Psoas muscle (tissue), 8 donors: ENCODE measurements around the gene FOXJ1. TPM values are rescaled to one million over a fixed set of nuclear protein-coding genes. Genes with fewer than 3 reads are reported as not detected.

Experiments used
- ATAC-seq, 4 donors: fragments of 200-7000 bp; cut with Tn5 transposase; one replicate each; pipeline ENCODE4 v1.9.1; 2020; ENCODE audit warnings: moderate library complexity in 3 of 4, mild to moderate bottlenecking in 2 of 4
- DNase-seq, 2 donors: peaks; one replicate each; pipeline ENCODE4 v3.0.0-alpha.2; 2020
- H3K27ac ChIP-seq: fragments of 200-600 bp; one replicate; pipeline ENCODE4 v1.8.0; 2022
- H3K27me3 ChIP-seq, 3 donors: fragments of 200-600 bp in 1 of 3; one replicate each; pipeline versions ENCODE4 v1.6.1 to v1.8.0; 2013 to 2022; ENCODE audit warnings: low read length in 2 of 3, mild to moderate bottlenecking in 2 of 3, moderate library complexity in 1 of 3; ENCODE audit not compliant: insufficient read depth in 3 of 3
- H3K36me3 ChIP-seq, 2 donors: fragments of 200-600 bp in 1 of 2; one replicate each; pipeline versions ENCODE4 v1.6.1 to v1.8.0; 2013 to 2022; ENCODE audit warnings: low read depth in 1 of 2, mild to moderate bottlenecking in 1 of 2, moderate library complexity in 1 of 2; ENCODE audit not compliant: insufficient read depth in 1 of 2
- H3K4me1 ChIP-seq: fragments of 200-600 bp; one replicate; pipeline ENCODE4 v1.8.0; 2022
- H3K4me3 ChIP-seq: fragments of 200-600 bp; one replicate; pipeline ENCODE4 v1.8.0; 2022; ENCODE audit warnings: mild to moderate bottlenecking
- H3K9me3 ChIP-seq: fragments of 200-600 bp; one replicate; pipeline ENCODE4 v1.8.0; 2022
- WGBS, 3 donors: extraction: QIAGEN DNeasy Blood & Tissue Kit; methylation state at CpG; one replicate each; pipeline versions ENCODE4 v1.1.6 to v1.1.7; 2013; 5-methylcytosine and 5-hydroxymethylcytosine counted together
- intact Hi-C, 2 donors: fragments of 100-400 bp; cut with DNase I; formaldehyde crosslinking; loops; one replicate each; pipeline versions ENCODE4 v1.11.0 to v1.14.2; 2022
- polyA plus RNA-seq, 3 donors: library from polyadenylated mRNA; stranded (reverse); fragments of 200-250 nt; gene quantifications; one replicate each; pipeline ENCODE4 v1.2.3, GENCODE V29; 2013
- total RNA-seq, 4 donors: library from RNA; stranded (reverse); fragmentation: NEBNext Ultra II Directional in 2 of 4; extraction: Animal tissue kit (Norgen Biotek cat#: 25700) in 2 of 4; gene quantifications; one replicate each; pipeline versions ENCODE4 v1.2.1 to v1.2.4, GENCODE V29; 2021 to 2023
- TF ChIP-seq, protein P1 (sequence below): fragments of 200-600 bp; IDR thresholded peaks from one replicate; pipeline ENCODE4 v1.8.0; 2022; ENCODE audit warnings: antibody characterized with exemption
- donor health status: healthy with polysubstance abuse.
- donor health status: DM: no; HTN: no; CAD: no; lungs with moderate emphysema.
- donor health status: Bipolar disorder and iron deficiency.
- donor health status: healthy.
- donor health status: DM: yes; HTN: yes; CAD: no.
- donor health status: DM: no; HTN: no; CAD: no.
- donor health status: DM: no; HTN: no; CAD: no.
- donor health status: DM: yes; HTN: yes; CAD: no.

FOXJ1 gene
- total and polyA plus RNA-seq, 7 donors, result 0.07 to 0.15 (median 0.11) TPM; not detected in 2

DNA sequence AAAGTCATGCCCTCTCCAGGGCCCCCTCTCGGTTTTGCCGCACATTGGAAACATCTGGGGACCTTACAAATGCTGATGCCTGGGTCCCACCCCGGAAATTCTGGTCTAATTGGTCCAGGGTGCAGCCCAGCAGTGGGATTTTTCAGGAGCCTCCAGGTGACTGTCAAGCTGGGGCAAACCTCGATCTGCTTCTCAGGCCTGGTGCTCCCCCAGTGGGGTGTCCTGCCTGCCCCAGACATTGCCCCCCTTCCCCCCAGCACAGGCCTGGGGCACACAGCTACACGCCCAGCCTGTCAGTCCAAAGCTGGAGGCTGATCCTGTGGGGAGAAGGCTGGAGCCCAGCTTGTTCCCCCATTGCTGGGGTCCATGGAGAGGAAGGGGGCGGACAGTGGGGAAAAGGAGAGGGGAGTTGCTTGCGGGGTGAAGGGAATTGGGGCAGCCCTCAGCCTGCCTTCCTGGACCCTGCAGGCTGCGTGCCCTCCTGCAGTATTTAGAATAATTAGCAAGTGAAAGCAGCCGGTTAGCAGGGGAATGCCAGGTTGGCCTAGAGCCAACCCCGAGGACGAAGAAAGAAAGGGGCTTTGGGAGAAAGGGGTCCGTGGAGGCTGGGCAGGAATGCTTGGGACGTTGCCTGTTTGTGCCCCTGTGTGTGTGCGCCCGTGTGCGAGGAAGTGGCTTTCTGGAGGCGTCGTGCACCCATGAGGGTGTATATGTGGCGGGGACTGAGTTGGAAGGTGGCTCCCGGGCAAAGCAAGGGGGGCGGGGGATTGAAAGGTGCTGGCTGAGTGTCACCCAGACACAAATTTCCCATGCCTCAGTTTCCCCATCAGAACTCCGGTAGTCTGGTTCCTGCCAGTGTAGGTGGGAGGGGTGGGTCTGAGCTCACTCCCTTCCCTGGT, 5.9 kb downstream of the FOXJ1 start:
- Histone ChIP-seq H3K27me3 (peaks cover 0 to 68% (median 26%) of the 10 kb centered on the region in 3 donors), H3K4me3 (no peak overlapping the region)
- intact Hi-C loops, result no loop called here

GRCh38 chr17:76132574-76133338, 8.3 kb downstream of the FOXJ1 start:
- H3K4me1 ChIP-seq, result no peaks in the 10 kb centered on the region
- no peak overlapping the region for H3K4me3 ChIP-seq
- intact Hi-C loops, result no loop called here
- DNase-seq, result no peak
- no peak for ATAC-seq
- no peaks in the 10 kb centered on the region for H3K9me3 ChIP-seq
- WGBS, 3 donors, result 36 to 40% (median 38%) methylated on average over 17 to 21 of the region's 21 CpGs
- H3K27ac ChIP-seq, result no peak overlapping the region
- TF ChIP-seq, protein P1, sequence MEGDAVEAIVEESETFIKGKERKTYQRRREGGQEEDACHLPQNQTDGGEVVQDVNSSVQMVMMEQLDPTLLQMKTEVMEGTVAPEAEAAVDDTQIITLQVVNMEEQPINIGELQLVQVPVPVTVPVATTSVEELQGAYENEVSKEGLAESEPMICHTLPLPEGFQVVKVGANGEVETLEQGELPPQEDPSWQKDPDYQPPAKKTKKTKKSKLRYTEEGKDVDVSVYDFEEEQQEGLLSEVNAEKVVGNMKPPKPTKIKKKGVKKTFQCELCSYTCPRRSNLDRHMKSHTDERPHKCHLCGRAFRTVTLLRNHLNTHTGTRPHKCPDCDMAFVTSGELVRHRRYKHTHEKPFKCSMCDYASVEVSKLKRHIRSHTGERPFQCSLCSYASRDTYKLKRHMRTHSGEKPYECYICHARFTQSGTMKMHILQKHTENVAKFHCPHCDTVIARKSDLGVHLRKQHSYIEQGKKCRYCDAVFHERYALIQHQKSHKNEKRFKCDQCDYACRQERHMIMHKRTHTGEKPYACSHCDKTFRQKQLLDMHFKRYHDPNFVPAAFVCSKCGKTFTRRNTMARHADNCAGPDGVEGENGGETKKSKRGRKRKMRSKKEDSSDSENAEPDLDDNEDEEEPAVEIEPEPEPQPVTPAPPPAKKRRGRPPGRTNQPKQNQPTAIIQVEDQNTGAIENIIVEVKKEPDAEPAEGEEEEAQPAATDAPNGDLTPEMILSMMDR, result no peak
- peaks cover 0 to 46% (median 11%) of the 10 kb centered on the region in 3 donors for H3K27me3 ChIP-seq
- no peaks in the 10 kb centered on the region for H3K36me3 ChIP-seq

More for the DNA sequence above, 5.9 kb downstream of the FOXJ1 start:
- ATAC-seq (no peak), DNase-seq (no peak)
- WGBS, 3 donors, result 53 to 57% (median 53%) methylated on average over 22 of the region's 22 CpGs
- H3K4me1 ChIP-seq, result no peaks in the 10 kb centered on the region
- H3K9me3 ChIP-seq, result no peaks in the 10 kb centered on the region
- H3K36me3 ChIP-seq, result no peaks in the 10 kb centered on the region
- TF ChIP-seq, protein P1, result no peak
- no peak overlapping the region for H3K27ac ChIP-seq

GRCh38 chr17:76131692-76132573, 9.1 kb downstream of the FOXJ1 start:
- 41 to 60% (median 48%) methylated on average over 17 to 21 of the region's 21 CpGs for WGBS, 3 donors
- H3K4me1 ChIP-seq, result no peaks in the 10 kb centered on the region
- DNase-seq (no peak), ATAC-seq (no peak)
- no peaks in the 10 kb centered on the region for H3K36me3 ChIP-seq
- no peak overlapping the region for H3K4me3 ChIP-seq
- no peak overlapping the region for H3K27ac ChIP-seq
- H3K9me3 ChIP-seq, result no peaks in the 10 kb centered on the region
- H3K27me3 ChIP-seq, result peaks cover 0 to 38% (median 7%) of the 10 kb centered on the region in 3 donors
- TF ChIP-seq, protein P1, result no peak
- intact Hi-C loops, result no loop called here

DNA sequence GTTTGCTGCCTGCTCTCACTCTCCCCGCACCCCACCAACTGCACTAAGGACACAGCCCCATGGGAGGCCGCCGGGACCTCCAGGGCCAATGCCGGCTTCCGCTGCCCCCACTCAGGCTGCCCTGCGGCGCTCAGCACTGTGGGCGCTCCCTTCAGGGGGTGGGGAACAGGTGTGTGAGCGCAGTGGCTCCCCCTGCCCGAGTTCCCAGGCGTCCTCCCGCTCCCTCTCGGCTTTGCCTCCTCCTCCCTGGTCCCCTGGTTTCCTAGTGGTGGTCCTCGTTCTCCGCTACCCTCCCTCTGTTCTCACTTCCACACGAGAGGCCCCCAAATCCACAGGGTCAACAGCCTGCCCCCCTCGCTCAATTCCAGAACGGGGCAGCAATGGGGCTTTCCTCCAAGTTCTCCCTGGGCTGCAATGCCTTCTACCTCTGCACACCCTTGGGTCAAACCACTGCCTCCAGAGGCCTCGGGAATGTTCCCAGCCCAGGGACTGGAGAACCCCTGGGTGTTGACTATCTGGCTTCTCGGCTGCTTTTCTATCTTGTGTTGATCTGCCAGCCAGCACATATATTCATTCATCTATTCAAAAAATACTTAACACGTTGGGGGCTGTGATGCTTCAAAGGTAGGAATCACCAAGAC, 9.9 kb downstream of the FOXJ1 start:
- intact Hi-C loops, result no loop called here
- TF ChIP-seq, protein P1, result no peak
- Histone ChIP-seq H3K36me3 (no peaks in the 10 kb centered on the region), H3K4me1 (no peaks in the 10 kb centered on the region), H3K4me3 (no peak overlapping the region), H3K27me3 (peaks cover 0 to 32% (median 5%) of the 10 kb centered on the region in 3 donors), H3K27ac (no peak overlapping the region), H3K9me3 (no peaks in the 10 kb centered on the region)
- DNase-seq, result no peak
- 51 to 53% (median 53%) methylated on average over 20 to 21 of the region's 21 CpGs for WGBS, 3 donors
- no peak for ATAC-seq
